WERI-Rb-1 (cell line): ENCODE results near the gene FOXF1.

Source experiments
- DNase-seq: peaks from one replicate; pipeline ENCODE4 v3.0.0-alpha.2; 2020
- H3K27ac ChIP-seq: fragments of 250-450 bp; sonication (Bioruptor Pico); 2 replicates; pipeline ENCODE4 v1.5.1; 2020; ENCODE audit warnings: mild to moderate bottlenecking, moderate library complexity
- H3K27me3 ChIP-seq: fragments of 250-450 bp; sonication (Bioruptor Pico); 2 replicates; pipeline ENCODE4 v1.5.1; 2021; ENCODE audit warnings: mild to moderate bottlenecking, low read depth, moderate library complexity; ENCODE audit not compliant: insufficient read depth, severe bottlenecking
- H3K36me3 ChIP-seq: fragments of 250-450 bp; sonication (Bioruptor Pico); 2 replicates; pipeline ENCODE4 v1.5.1; 2020; ENCODE audit warnings: mild to moderate bottlenecking, moderate library complexity
- H3K4me3 ChIP-seq: 2 replicates; pipeline ENCODE4 v1.5.1; 2011; ENCODE audit warnings: low read depth, mild to moderate bottlenecking, control low read depth, low read length
- H3K9me3 ChIP-seq: fragments of 250-450 bp; sonication (Bioruptor Pico); 2 replicates; pipeline ENCODE4 v1.5.1; 2021; ENCODE audit warnings: mild to moderate bottlenecking, moderate library complexity; ENCODE audit not compliant: severe bottlenecking
- TF ChIP-seq, protein P1 (sequence below): IDR thresholded peaks from 2 replicates; pipeline ENCODE4 v1.5.1; 2011; ENCODE audit warnings: low read depth, mild to moderate bottlenecking, control low read depth, inconsistent platforms, low read length

The FOXF1 gene

DNA sequence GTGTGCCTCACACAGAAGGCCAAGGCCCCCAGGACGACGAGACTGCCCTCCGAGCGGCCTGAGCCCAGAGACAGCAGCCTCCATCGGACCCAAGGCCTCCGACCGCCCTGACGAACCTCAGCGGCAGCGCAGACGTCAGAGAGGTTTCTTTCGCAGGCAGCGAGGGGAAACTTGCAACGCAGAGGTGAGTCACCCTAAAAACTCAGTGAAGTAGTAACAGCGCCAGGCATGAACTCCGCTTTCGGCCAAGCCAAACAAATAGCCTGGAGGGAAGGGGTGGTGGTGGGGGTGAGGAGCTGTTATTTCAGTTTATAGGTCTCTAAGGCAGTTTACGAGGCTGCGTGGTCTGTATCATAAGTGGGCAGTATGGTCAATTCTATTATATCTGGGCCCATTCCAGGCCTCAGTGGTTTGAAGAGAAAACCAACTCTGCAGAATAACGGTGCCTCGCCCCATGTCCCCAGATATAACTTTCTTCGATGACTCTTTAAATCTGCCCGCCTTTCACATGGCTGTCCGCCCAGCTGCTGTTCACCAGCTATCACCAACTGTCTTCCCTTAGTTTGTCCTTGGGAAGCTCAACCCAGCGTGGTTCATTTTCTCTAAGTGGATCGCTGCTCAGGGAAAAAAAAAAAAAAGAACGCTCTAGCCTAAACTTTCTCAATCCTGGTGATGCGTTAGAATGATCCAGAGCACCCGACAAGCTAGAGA, 43.5 kb upstream of the FOXF1 start:
- Histone ChIP-seq H3K36me3 (no peaks in the 10 kb centered on the region), H3K4me3 (no peak overlapping the region), H3K9me3 (no peaks in the 10 kb centered on the region), H3K27ac (no peak overlapping the region), H3K27me3 (no peaks in the 10 kb centered on the region)
- TF ChIP-seq, protein P1, sequence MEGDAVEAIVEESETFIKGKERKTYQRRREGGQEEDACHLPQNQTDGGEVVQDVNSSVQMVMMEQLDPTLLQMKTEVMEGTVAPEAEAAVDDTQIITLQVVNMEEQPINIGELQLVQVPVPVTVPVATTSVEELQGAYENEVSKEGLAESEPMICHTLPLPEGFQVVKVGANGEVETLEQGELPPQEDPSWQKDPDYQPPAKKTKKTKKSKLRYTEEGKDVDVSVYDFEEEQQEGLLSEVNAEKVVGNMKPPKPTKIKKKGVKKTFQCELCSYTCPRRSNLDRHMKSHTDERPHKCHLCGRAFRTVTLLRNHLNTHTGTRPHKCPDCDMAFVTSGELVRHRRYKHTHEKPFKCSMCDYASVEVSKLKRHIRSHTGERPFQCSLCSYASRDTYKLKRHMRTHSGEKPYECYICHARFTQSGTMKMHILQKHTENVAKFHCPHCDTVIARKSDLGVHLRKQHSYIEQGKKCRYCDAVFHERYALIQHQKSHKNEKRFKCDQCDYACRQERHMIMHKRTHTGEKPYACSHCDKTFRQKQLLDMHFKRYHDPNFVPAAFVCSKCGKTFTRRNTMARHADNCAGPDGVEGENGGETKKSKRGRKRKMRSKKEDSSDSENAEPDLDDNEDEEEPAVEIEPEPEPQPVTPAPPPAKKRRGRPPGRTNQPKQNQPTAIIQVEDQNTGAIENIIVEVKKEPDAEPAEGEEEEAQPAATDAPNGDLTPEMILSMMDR, result no peak
- no peak for DNase-seq

GRCh38 chr16:86467490-86467889, 42.8 kb upstream of the FOXF1 start:
- no peaks in the 10 kb centered on the region for H3K27me3 ChIP-seq
- no peak for DNase-seq
- no peaks in the 10 kb centered on the region for H3K9me3 ChIP-seq
- H3K36me3 ChIP-seq, result no peaks in the 10 kb centered on the region
- no peak overlapping the region for H3K27ac ChIP-seq
- TF ChIP-seq, protein P1, result no peak
- no peak overlapping the region for H3K4me3 ChIP-seq

DNA sequence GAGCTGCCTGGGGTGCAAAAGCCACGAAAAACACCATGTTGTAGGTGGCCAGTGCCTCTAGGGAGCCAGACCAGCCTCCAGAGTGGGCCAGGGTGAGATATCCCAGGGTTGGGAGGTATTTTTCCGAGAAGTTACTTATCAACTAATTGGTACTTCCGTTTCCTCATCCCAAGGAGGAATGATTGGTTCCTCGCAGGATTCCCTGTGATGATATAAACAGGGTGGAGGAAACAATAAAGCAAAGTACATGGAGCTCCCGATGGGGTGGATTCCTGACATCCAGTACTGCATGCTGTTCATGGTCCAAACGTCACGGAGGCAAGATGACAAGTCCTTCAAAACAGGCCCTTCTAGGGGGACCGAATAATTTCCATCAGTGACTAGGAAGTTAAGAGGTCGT, 39.4 kb upstream of the FOXF1 start:
- Histone ChIP-seq H3K36me3 (no peaks in the 10 kb centered on the region), H3K27me3 (no peaks in the 10 kb centered on the region), H3K9me3 (no peaks in the 10 kb centered on the region), H3K27ac (no peak overlapping the region), H3K4me3 (no peak overlapping the region)
- TF ChIP-seq, protein P1, result no peak
- no peak for DNase-seq

GRCh38 chr16:86471896-86472295, 38.4 kb upstream of the FOXF1 start:
- TF ChIP-seq, protein P1, result no peak
- Histone ChIP-seq H3K36me3 (no peaks in the 10 kb centered on the region), H3K9me3 (no peaks in the 10 kb centered on the region), H3K27ac (no peak overlapping the region), H3K27me3 (no peaks in the 10 kb centered on the region), H3K4me3 (no peak overlapping the region)
- DNase-seq, result no peak

DNA sequence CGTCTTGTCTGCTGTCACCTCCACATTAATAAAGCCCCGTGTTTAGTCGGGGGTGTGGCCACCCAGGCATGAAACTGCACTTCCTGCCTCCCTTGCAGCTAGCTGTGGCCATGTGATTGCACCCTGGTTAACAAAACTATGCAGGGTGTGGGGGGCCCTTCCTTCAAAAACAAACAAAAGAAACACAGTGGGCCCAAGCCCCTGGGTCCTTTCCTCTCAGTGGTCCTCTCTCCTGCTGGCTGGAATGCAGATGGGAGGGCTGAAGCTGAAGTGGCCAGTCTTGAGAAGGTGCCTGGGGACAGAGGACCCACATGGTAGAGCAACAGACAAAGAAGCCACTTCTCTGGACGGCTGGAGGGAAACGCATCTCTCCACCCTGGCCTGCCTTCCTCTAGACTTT, 38.0 kb upstream of the FOXF1 start:
- H3K27ac ChIP-seq, result no peak overlapping the region
- H3K36me3 ChIP-seq, result no peaks in the 10 kb centered on the region
- H3K9me3 ChIP-seq, result no peaks in the 10 kb centered on the region
- DNase-seq, result no peak
- no peaks in the 10 kb centered on the region for H3K27me3 ChIP-seq
- no peak overlapping the region for H3K4me3 ChIP-seq
- TF ChIP-seq, protein P1, result no peak
